H1 (cell line): ENCODE measurements around the gene TCERG1. TPM values are rescaled to one million over a fixed set of nuclear protein-coding genes. Genes with fewer than 3 reads are reported as not detected.

ENCODE experiments used
- CTCF ChIA-PET: fragments of 300-600 bp; sonication (Branson Sonifier 250); formaldehyde crosslinking; loops from one replicate; lab custom pipeline; 2021; ENCODE audit not compliant: partially characterized antibody; lab: Charles Lee
- POLR2A ChIA-PET: fragments of 300-600 bp; sonication (Branson Sonifier 250); formaldehyde crosslinking; loops from one replicate; lab custom pipeline; 2021; ENCODE audit warnings: inconsistent platforms; ENCODE audit not compliant: partially characterized antibody; lab: Charles Lee
- DNase-seq, 2 experiments: peaks; one replicate each; pipeline versions ENCODE4 v3.0.0 to v3.0.0-alpha.2; 2010 to 2022; ENCODE audit warnings: low spot score in 2 of 2, low read depth in 1 of 2, mixed read lengths in 1 of 2
- FAIRE-seq: peaks from 2 replicates; lab custom pipeline; 2011; peaks lifted over from hg19 to GRCh38; lab: Jason Lieb, UNC
- H2AFZ ChIP-seq: 2 replicates; pipeline ENCODE4 v1.8.1; 2012; ENCODE audit warnings: low read length, inconsistent platforms
- H2AK5ac ChIP-seq: 2 replicates; pipeline ENCODE4 v1.6.1; 2013; ENCODE audit warnings: low read depth, low read length
- H2BK120ac ChIP-seq: replicated peaks from 2 replicates; pipeline ENCODE3; 2013; ENCODE audit warnings: low read depth, low read length, inconsistent platforms
- H2BK12ac ChIP-seq: 2 replicates; pipeline ENCODE4 v1.6.1; 2013; ENCODE audit warnings: low read depth, low read length
- H2BK15ac ChIP-seq: 2 replicates; pipeline ENCODE4 v1.6.1; 2013; ENCODE audit warnings: low read length
- H2BK20ac ChIP-seq: 2 replicates; pipeline ENCODE4 v1.6.1; 2013; ENCODE audit warnings: low read length
- H2BK5ac ChIP-seq: 2 replicates; pipeline ENCODE4 v1.6.1; 2013; ENCODE audit warnings: low read depth, low read length
- H3K14ac ChIP-seq: 2 replicates; pipeline ENCODE4 v1.6.1; 2013; ENCODE audit warnings: inconsistent platforms; ENCODE audit not compliant: insufficient read length
- H3K18ac ChIP-seq: 2 replicates; pipeline ENCODE4 v1.6.1; 2013; ENCODE audit warnings: low read length; ENCODE audit errors: extremely low read depth
- H3K23ac ChIP-seq: 2 replicates; pipeline ENCODE4 v1.6.1; 2013; ENCODE audit warnings: inconsistent platforms; ENCODE audit not compliant: insufficient read length
- H3K23me2 ChIP-seq: 2 replicates; pipeline ENCODE4 v1.6.1; 2013; ENCODE audit warnings: low read depth, low read length
- H3K27ac ChIP-seq: 2 replicates; pipeline ENCODE4 v1.6.1; 2011; ENCODE audit warnings: low read depth, low read length, inconsistent platforms
- H3K27me3 ChIP-seq, 4 experiments: replicated peaks in 1 of 4; 1 replicate in 1 of 4; 2 replicates in 3 of 4; pipeline versions ENCODE4 v1.6.1 to v1.8.1; 2011 to 2013; ENCODE audit warnings: low read length in 3 of 4, mild to moderate bottlenecking in 3 of 4, inconsistent platforms in 2 of 4, mixed read lengths in 2 of 4, moderate library complexity in 1 of 4; ENCODE audit not compliant: control insufficient read depth in 3 of 4, insufficient read depth in 3 of 4; ENCODE audit errors: extremely low read depth in 1 of 4
- H3K36me3 ChIP-seq, 4 experiments: 2 replicates each; pipeline versions ENCODE4 v1.6.1 to v1.8.1; 2011 to 2013; ENCODE audit warnings: mild to moderate bottlenecking in 4 of 4, low read length in 3 of 4, moderate library complexity in 2 of 4, control low read depth in 1 of 4, inconsistent platforms in 1 of 4; ENCODE audit not compliant: insufficient read depth in 4 of 4, control insufficient read depth in 2 of 4
- H3K4ac ChIP-seq: replicated peaks from 2 replicates; pipeline ENCODE3; 2013; ENCODE audit warnings: low read length, low read depth, mixed read lengths, inconsistent platforms; ENCODE audit not compliant: insufficient read length
- H3K4me1 ChIP-seq, 4 experiments: replicated peaks in 1 of 4; 1 replicate in 1 of 4; 2 replicates in 3 of 4; pipeline versions ENCODE4 v1.6.1 to v1.8.1; 2011 to 2013; ENCODE audit warnings: low read length in 3 of 4, inconsistent platforms in 2 of 4, mixed read lengths in 1 of 4; ENCODE audit not compliant: insufficient read depth in 4 of 4, control insufficient read depth in 3 of 4
- H3K4me2 ChIP-seq, 2 experiments: 2 replicates each; pipeline versions ENCODE4 v1.6.1 to v1.8.1; 2011 to 2013; ENCODE audit warnings: low read depth in 2 of 2, low read length in 2 of 2, control low read depth in 1 of 2, inconsistent platforms in 1 of 2, mild to moderate bottlenecking in 1 of 2; ENCODE audit not compliant: insufficient read depth in 1 of 2
- H3K4me3 ChIP-seq, 4 experiments: fragments of 200-600, 300-600 bp in 1 of 4; sonication (generic), shearing (Covaris generic), sonication (Bioruptor Twin) in 1 of 4; 2 replicates each; pipeline versions ENCODE4 v1.5.1 to v1.8.1; 2011 to 2016; ENCODE audit warnings: low read length in 4 of 4, low read depth in 3 of 4, control low read depth in 2 of 4, inconsistent platforms in 2 of 4, mild to moderate bottlenecking in 2 of 4, mixed read lengths in 1 of 4, moderate library complexity in 1 of 4; ENCODE audit not compliant: insufficient read depth in 2 of 4; ENCODE audit errors: extremely low read depth in 1 of 4
- H3K56ac ChIP-seq: replicated peaks from 2 replicates; pipeline ENCODE3; 2013; ENCODE audit warnings: low read depth, mild to moderate bottlenecking, mixed read lengths, low read length, inconsistent platforms; ENCODE audit not compliant: insufficient read length
- H3K79me1 ChIP-seq: 2 replicates; pipeline ENCODE4 v1.6.1; 2013; ENCODE audit warnings: low read depth, low read length, control low read depth
- H3K79me2 ChIP-seq, 2 experiments: 2 replicates each; pipeline versions ENCODE4 v1.6.1 to v1.8.1; 2012 to 2013; ENCODE audit warnings: low read length in 2 of 2, mild to moderate bottlenecking in 2 of 2, inconsistent platforms in 1 of 2; ENCODE audit not compliant: insufficient read depth in 2 of 2, control insufficient read depth in 1 of 2
- H3K9ac ChIP-seq, 4 experiments: replicated peaks in 1 of 4; 1 replicate in 1 of 4; 2 replicates in 3 of 4; pipeline versions ENCODE4 v1.6.1 to v1.8.1; 2011 to 2013; ENCODE audit warnings: low read depth in 3 of 4, low read length in 3 of 4, control low read depth in 2 of 4, mild to moderate bottlenecking in 2 of 4, moderate library complexity in 2 of 4, inconsistent platforms in 1 of 4; ENCODE audit errors: extremely low read depth in 1 of 4
- H3K9me3 ChIP-seq, 2 experiments: 2 replicates each; pipeline versions ENCODE4 v1.6.1 to v1.8.1; 2012 to 2013; ENCODE audit warnings: mild to moderate bottlenecking in 2 of 2, moderate library complexity in 2 of 2, control low read depth in 1 of 2, inconsistent platforms in 1 of 2, low read depth in 1 of 2, low read length in 1 of 2, mixed read lengths in 1 of 2; ENCODE audit not compliant: insufficient read depth in 2 of 2
- H4K20me1 ChIP-seq, 2 experiments: replicated peaks in 1 of 2; 2 replicates each; pipeline versions ENCODE3 to v1.8.1; 2011 to 2013; ENCODE audit warnings: inconsistent platforms in 2 of 2, low read length in 2 of 2, mild to moderate bottlenecking in 1 of 2; ENCODE audit not compliant: insufficient read depth in 2 of 2, control insufficient read depth in 1 of 2
- H4K5ac ChIP-seq: 2 replicates; pipeline ENCODE4 v1.6.1; 2013; ENCODE audit warnings: low read length, low read depth, mixed read lengths, inconsistent platforms; ENCODE audit not compliant: insufficient read length
- H4K8ac ChIP-seq: 2 replicates; pipeline ENCODE4 v1.8.0; 2013; ENCODE audit warnings: mild to moderate bottlenecking, moderate library complexity, low read length, inconsistent platforms; ENCODE audit not compliant: insufficient read depth; ENCODE audit errors: extremely low read depth
- H4K91ac ChIP-seq: replicated peaks from 2 replicates; pipeline ENCODE3; 2013; ENCODE audit warnings: low read length, mixed read lengths, inconsistent platforms; ENCODE audit not compliant: insufficient read length
- ATF2 ChIP-seq: IDR thresholded peaks from 2 replicates; pipeline ENCODE4 v1.6.1; 2012; ENCODE audit warnings: low read length, inconsistent platforms
- CBX5 ChIP-seq: fragments of 300-800, 300-1000 bp; sonication (generic); IDR thresholded peaks from 2 replicates; pipeline ENCODE4 v1.7.1; 2016; ENCODE audit warnings: antibody characterized with exemption, low read length, low read depth
- EZH2 ChIP-seq: fragments of 200-600 bp; sonication (generic); IDR thresholded peaks from 2 replicates; pipeline ENCODE4 v1.7.1; 2012; ENCODE audit warnings: low read depth, mild to moderate bottlenecking, moderate library complexity, low read length, inconsistent platforms; ENCODE audit not compliant: severe bottlenecking
- GABPA ChIP-seq: IDR thresholded peaks from 2 replicates; pipeline ENCODE4 v1.6.1; 2011; ENCODE audit warnings: mild to moderate bottlenecking, low read length, moderate library complexity, borderline replicate concordance; ENCODE audit not compliant: insufficient read depth
- KDM4A ChIP-seq: IDR thresholded peaks from one replicate; pipeline ENCODE4 v1.7.1; 2012; ENCODE audit warnings: low read depth, mild to moderate bottlenecking, moderate library complexity, low read length, inconsistent platforms; ENCODE audit not compliant: severe bottlenecking
- NRF1 ChIP-seq: IDR thresholded peaks from 2 replicates; pipeline ENCODE4 v1.6.1; 2011; ENCODE audit warnings: mild to moderate bottlenecking, low read depth, low read length, improper control_type of control experiment
- POLR2A ChIP-seq, 2 experiments: IDR thresholded peaks; 1 replicate in 1 of 2; 2 replicates in 1 of 2; pipeline ENCODE4 v1.6.1; 2011; ENCODE audit warnings: low read depth in 2 of 2, low read length in 2 of 2, mild to moderate bottlenecking in 2 of 2; ENCODE audit errors: control extremely low read depth in 1 of 2
- POU5F1 ChIP-seq: IDR thresholded peaks from 2 replicates; pipeline ENCODE4 v1.6.1; 2011; ENCODE audit warnings: low read depth, mild to moderate bottlenecking, low read length, moderate library complexity
- SUZ12 ChIP-seq: fragments of 200-600 bp; sonication (generic); IDR thresholded peaks from 2 replicates; pipeline ENCODE4 v1.6.1; 2012; ENCODE audit warnings: mild to moderate bottlenecking, inconsistent platforms, low read length, moderate library complexity, mixed read lengths
- TAF1 ChIP-seq: IDR thresholded peaks from 2 replicates; pipeline ENCODE4 v1.6.1; 2011; ENCODE audit warnings: mild to moderate bottlenecking, low read depth, low read length
- USF2 ChIP-seq: IDR thresholded peaks from 2 replicates; pipeline ENCODE4 v1.6.1; 2011; ENCODE audit warnings: low read length, improper control_type of control experiment
- WGBS, 2 experiments: shearing (Covaris generic) in 1 of 2; methylation state at CpG; one replicate each; pipeline versions ENCODE4 v1.1.6 to v1.1.7; 2013 to 2015; ENCODE audit warnings: low lambda C conversion rate in 2 of 2, mixed read lengths in 2 of 2, inconsistent platforms in 1 of 2, low coverage in 1 of 2, missing lambda C conversion rate in 1 of 2; ENCODE audit not compliant: insufficient replicate concordance in 2 of 2, insufficient coverage in 1 of 2, insufficient read length in 1 of 2; ENCODE audit errors: extremely low coverage in 1 of 2, missing lambda C conversion rate in 1 of 2; 5-methylcytosine and 5-hydroxymethylcytosine counted together
- polyA plus RNA-seq, 7 experiments: library from polyadenylated mRNA; depleted of rRNA in 3 of 7; stranded (reverse) in 5 of 7; unstranded in 2 of 7; fragments of >200 nt in 5 of 7; fragments of 200-250 nt in 2 of 7; gene quantifications; 1 replicate in 5 of 7; 2 replicates in 1 of 7; 4 replicates in 1 of 7; pipeline versions ENCODE4 v1.2.1 to v1.2.3, GENCODE V29; 2011 to 2013; ENCODE audit warnings: missing spikeins in 2 of 7, mixed read lengths in 2 of 7
- total RNA-seq: library from RNA; stranded (reverse); fragmentation: NEBNext Ultra II Directional; extraction: Animal tissue kit (Norgen Biotek cat#: 25700); gene quantifications from 2 replicates; pipeline ENCODE4 v1.2.1, GENCODE V29; 2021

TCERG1 gene
- total and polyA plus RNA-seq, 2 of the 8 experiments (the other 6 are each of a cell fraction or from before 2014, with no cell fraction given): 105 to 122 TPM

GRCh38 chr5:146540414-146540813 is 93.3 kb downstream of the TCERG1 start:
- 78% methylated on average over 2 of the region's 2 CpGs; no CpG with 5 or more reads in 1 of the 2 experiments for WGBS, 2 experiments
- peak overlapping the region; percentile 11; the same call in 1 of the 2 replicates for H2AFZ ChIP-seq
- no peak for DNase-seq
- TF ChIP-seq USF2: no peak
- no peak for TF ChIP-seq NRF1
- no peak for TF ChIP-seq SUZ12
- no peak for TF ChIP-seq GABPA
- no peak for TF ChIP-seq ATF2
- no peak for TF ChIP-seq POU5F1
- TF ChIP-seq CBX5: no peak
- no peak for TF ChIP-seq KDM4A
- no peak for TF ChIP-seq EZH2
- TF ChIP-seq TAF1: no peak
- no peak for TF ChIP-seq POLR2A (IDR thresholded peaks at IDR 0.05; ENCODE audit: control extremely low read depth in 1 of 2, low read depth in 2 of 2, low read length in 2 of 2)

More at GRCh38 chr5:146540414-146540813, 93.3 kb downstream of the TCERG1 start:
- Histone ChIP-seq H2BK120ac (no peak overlapping the region), H3K4me1 (peaks cover 0 to 3% (median 0%) of the 10 kb centered on the region in 4 experiments; a peak in 1 of 7 replicates), H3K27me3 (no peaks in the 10 kb centered on the region), H3K14ac (no peak overlapping the region), H3K23ac (no peak overlapping the region), H4K20me1 (no peaks in the 10 kb centered on the region), H3K79me2 (no peaks in the 10 kb centered on the region), H3K36me3 (no peaks in the 10 kb centered on the region), H4K8ac (no peak overlapping the region), H4K91ac (no peak overlapping the region), H3K79me1 (no peaks in the 10 kb centered on the region), H3K9me3 (no peaks in the 10 kb centered on the region), H3K9ac (no peak overlapping the region), H4K5ac (no peak overlapping the region), H3K4me3 (no peak overlapping the region), H2BK15ac (no peak overlapping the region), H3K4me2 (no peak overlapping the region), H3K56ac (no peak overlapping the region), H2BK5ac (no peak overlapping the region), H3K27ac (no peak overlapping the region), H2BK12ac (no peak overlapping the region; the same call in 1 of the 2 replicates), H3K23me2 (no peaks in the 10 kb centered on the region), H3K18ac (no peak overlapping the region), H3K4ac (no peak overlapping the region), H2BK20ac (no peak overlapping the region), H2AK5ac (no peak overlapping the region)
- FAIRE-seq: no peak
- ChIA-PET CTCF (interaction anchor here (1.1 to 6.1 kb wide), 5 partner anchors 8 to 425 kb away, joined by 3 to 123 read pairs (median 19); no protein-coding TSS in a partner anchor), POLR2A (no interaction called here)
